BE2C (cell line): Measurements from ENCODE around the gene NAT16.
"Not testable (repeated sequence)": the region's sequence is repeated elsewhere in the genome, so short reads cannot be mapped to it uniquely, and the experiment has no call there.

Experiments
- DNase-seq: peaks from one replicate; pipeline ENCODE4 v3.0.0-alpha.2; 2020
- H3K27me3 ChIP-seq: fragments of 250-450 bp; sonication (Bioruptor Pico); 2 replicates; pipeline ENCODE4 v1.5.1; 2020; ENCODE audit warnings: mild to moderate bottlenecking
- H3K36me3 ChIP-seq: fragments of 250-450 bp; sonication (Bioruptor Pico); 2 replicates; pipeline ENCODE4 v1.5.1; 2020; ENCODE audit warnings: mild to moderate bottlenecking
- H3K4me1 ChIP-seq: fragments of 250-450 bp; sonication (Bioruptor Pico); 2 replicates; pipeline ENCODE4 v1.5.1; 2020
- H3K4me3 ChIP-seq: 2 replicates; pipeline ENCODE4 v1.5.1; 2011; ENCODE audit warnings: low read depth, low read length
- H3K9me3 ChIP-seq: fragments of 250-450 bp; sonication (Bioruptor Pico); 2 replicates; pipeline ENCODE4 v1.5.1; 2020
- CTCF ChIP-seq: IDR thresholded peaks from 2 replicates; pipeline ENCODE4 v1.5.1; 2012; ENCODE audit warnings: mild to moderate bottlenecking, low read depth, low read length

The NAT16 gene

GRCh38 chr7:101211501-101211900 lies 31.4 kb upstream of the NAT16 start:
- H3K9me3 ChIP-seq, result no peaks in the 10 kb centered on the region
- no peak overlapping the region for H3K4me3 ChIP-seq
- DNase-seq, result no peak
- no peak for TF ChIP-seq CTCF
- no peaks in the 10 kb centered on the region for H3K27me3 ChIP-seq
- peaks cover 22% of the 10 kb centered on the region for H3K36me3 ChIP-seq
- peaks cover 3% of the 10 kb centered on the region; the same call in 1 of the 2 replicates for H3K4me1 ChIP-seq

DNA sequence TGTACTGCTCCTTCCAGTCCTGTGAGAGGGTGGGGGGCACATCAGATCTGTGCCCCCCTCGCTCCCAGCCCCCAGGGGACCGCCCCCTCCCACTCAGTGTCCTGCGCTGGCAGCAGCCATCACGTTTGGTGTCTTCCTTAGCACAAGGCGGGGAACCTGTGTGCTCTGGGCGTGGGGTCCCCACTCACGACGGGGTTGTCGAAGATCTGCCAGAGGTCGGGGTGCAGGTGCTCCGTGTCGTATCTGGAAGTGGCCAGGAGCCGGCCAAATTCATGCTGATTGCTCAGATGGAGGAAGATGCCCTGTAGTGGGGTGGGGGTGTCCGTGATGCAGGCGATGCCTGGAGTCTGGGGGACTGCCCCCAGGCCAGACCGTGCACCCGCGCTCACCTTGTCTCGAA lies 30.1 kb upstream of the NAT16 start:
- no peaks in the 10 kb centered on the region for H3K9me3 ChIP-seq
- TF ChIP-seq CTCF, result no peak
- no peak overlapping the region for H3K4me3 ChIP-seq
- peaks cover 3% of the 10 kb centered on the region; the same call in 1 of the 2 replicates for H3K4me1 ChIP-seq
- no peak for DNase-seq
- peaks cover 26% of the 10 kb centered on the region for H3K36me3 ChIP-seq
- H3K27me3 ChIP-seq, result no peaks in the 10 kb centered on the region

- peaks cover 18% of the 10 kb centered on the region for H3K36me3 ChIP-seq
- DNase-seq, result no peak
- H3K4me1 ChIP-seq, result no peaks in the 10 kb centered on the region
- H3K27me3 ChIP-seq, result no peaks in the 10 kb centered on the region
- H3K9me3 ChIP-seq, result no peaks in the 10 kb centered on the region
- no peak for TF ChIP-seq CTCF
- no peak overlapping the region for H3K4me3 ChIP-seq
These were observed 28.7 kb upstream of the NAT16 start for GRCh38 chr7:101208794-101209193.

DNA sequence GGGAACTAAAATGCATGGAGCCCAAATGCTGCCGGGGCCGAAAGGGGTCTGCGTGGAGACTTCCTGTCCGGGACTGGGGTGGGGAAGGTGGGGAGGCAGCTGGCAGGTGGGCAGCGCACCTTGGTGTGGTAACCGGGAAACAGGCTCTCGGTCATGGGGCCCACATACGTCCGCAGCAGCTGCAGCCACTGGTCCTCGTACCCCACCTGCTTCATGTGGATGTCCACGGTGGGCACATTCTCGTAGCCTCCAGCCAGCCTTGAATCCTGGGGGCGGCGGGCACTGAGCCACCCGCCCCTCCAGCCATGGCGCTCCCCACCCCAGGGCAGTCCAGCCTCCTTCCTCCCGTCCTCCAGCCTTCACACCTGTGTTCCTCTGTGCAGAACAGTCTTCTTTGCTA lies 27.4 kb upstream of the NAT16 start:
- DNase-seq, result no peak
- Histone ChIP-seq H3K4me3 (no peak overlapping the region), H3K27me3 (no peaks in the 10 kb centered on the region), H3K4me1 (no peaks in the 10 kb centered on the region), H3K36me3 (peaks cover 15% of the 10 kb centered on the region), H3K9me3 (no peaks in the 10 kb centered on the region)
- no peak for TF ChIP-seq CTCF

- no peak for TF ChIP-seq CTCF
- Histone ChIP-seq H3K36me3 (peaks cover 15% of the 10 kb centered on the region), H3K27me3 (no peaks in the 10 kb centered on the region), H3K9me3 (no peaks in the 10 kb centered on the region), H3K4me3 (no peak overlapping the region), H3K4me1 (no peaks in the 10 kb centered on the region)
- no peak for DNase-seq
These were observed 26.6 kb upstream of the NAT16 start for GRCh38 chr7:101206665-101207042.

DNA sequence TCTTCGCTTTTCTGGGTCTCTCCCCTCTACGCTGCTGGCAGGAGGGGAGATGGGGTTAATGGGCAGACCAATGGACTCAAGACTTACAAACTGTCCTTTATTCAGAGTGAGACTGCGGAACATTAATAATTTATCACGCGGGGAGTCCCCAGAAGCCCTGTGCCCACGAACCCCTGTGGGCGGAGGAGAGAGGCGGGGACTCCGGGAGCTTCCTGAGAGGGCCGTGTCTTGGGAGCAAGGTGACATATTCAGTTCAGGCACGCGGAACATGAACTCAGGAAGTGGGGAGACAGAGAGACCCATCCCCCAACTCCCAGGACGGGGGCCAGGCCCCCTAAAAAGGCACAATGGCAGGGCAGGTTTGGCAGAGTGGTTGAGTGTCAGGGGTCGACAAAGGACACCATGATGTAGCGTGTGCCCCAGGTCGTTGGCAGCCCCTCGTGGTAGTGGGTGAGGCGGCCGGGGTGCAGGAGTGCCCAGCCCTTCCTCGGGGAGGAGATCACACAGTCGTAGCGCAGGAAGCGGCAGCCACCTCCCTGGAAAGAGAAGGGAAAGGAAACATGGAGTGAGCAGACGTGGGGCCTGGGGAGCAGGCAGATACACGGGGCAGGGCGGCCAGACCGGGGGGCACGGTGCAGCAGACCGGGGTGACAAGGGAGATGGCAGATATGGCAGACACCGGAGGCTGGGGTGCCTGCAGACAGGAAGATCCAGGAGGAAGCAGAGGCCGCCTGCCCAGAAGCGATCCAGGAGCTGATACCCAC lies 26.0 kb upstream of the NAT16 start:
- no peak overlapping the region for H3K4me3 ChIP-seq
- H3K4me1 ChIP-seq, result no peaks in the 10 kb centered on the region
- peaks cover 10% of the 10 kb centered on the region for H3K36me3 ChIP-seq
- TF ChIP-seq CTCF, result no peak
- no peaks in the 10 kb centered on the region for H3K27me3 ChIP-seq
- DNase-seq, result no peak
- no peaks in the 10 kb centered on the region for H3K9me3 ChIP-seq

GRCh38 chr7:101203740-101204738 lies 23.9 kb upstream of the NAT16 start:
- H3K4me1 ChIP-seq, H3K4me3 ChIP-seq, H3K9me3 ChIP-seq, H3K36me3 ChIP-seq, DNase-seq, H3K27me3 ChIP-seq: not testable (repeated sequence)
